Fibroblast of lung (primary cell): ENCODE results near the gene RAPGEF6.

ENCODE experiments used
- CTCF ChIP-seq, 2 donors: IDR thresholded peaks in 1 of 2; conservative IDR thresholded peaks in 1 of 2; 1 replicate in 1 of 2; 2 replicates in 1 of 2; pipeline ENCODE4 v1.5.1; 2011 to 2012; ENCODE audit warnings: low read length in 2 of 2, control low read depth in 1 of 2, inconsistent platforms in 1 of 2, low read depth in 1 of 2, mild to moderate bottlenecking in 1 of 2
- EZH2 ChIP-seq: IDR thresholded peaks from 2 replicates; pipeline ENCODE4 v1.5.1; 2012; ENCODE audit warnings: low read length, control low read depth, mild to moderate bottlenecking; ENCODE audit errors: missing control alignments

GRCh38 chr5:131378721-131379541 lies 256.1 kb downstream of the RAPGEF6 start:
- no peak for TF ChIP-seq EZH2
- no peak for TF ChIP-seq CTCF (conservative IDR thresholded peaks at IDR 0.05 in 1 of 2, IDR thresholded peaks at IDR 0.05 in 1 of 2; ENCODE audit: low read depth in 1 of 2, low read length in 2 of 2)
